Activated CD8-positive, alpha-beta memory T cell treated with anti-CD3 and anti-CD28 coated beads, Interleukin-2, amount 50 U/mL, for 48 hours (primary cell): ENCODE results near the gene LRFN2.

Experiments
- DNase-seq: peaks from one replicate; pipeline ENCODE4 v3.0.0-alpha.2; 2020

LRFN2 gene

GRCh38 chr6:40426346-40427066 lies 160.7 kb downstream of the LRFN2 start:
- DNase-seq: no peak

- no peak for DNase-seq
These were observed 161.8 kb downstream of the LRFN2 start for GRCh38 chr6:40425192-40425919.

- DNase-seq: no peak
These were observed 165.1 kb downstream of the LRFN2 start for GRCh38 chr6:40422046-40422445.

GRCh38 chr6:40419946-40420728 lies 167.0 kb downstream of the LRFN2 start:
- DNase-seq: no peak

GRCh38 chr6:40419377-40419776 lies 167.8 kb downstream of the LRFN2 start:
- no peak for DNase-seq

GRCh38 chr6:40417031-40417430 lies 170.1 kb downstream of the LRFN2 start:
- DNase-seq: no peak

GRCh38 chr6:40414617-40415016 lies 172.5 kb downstream of the LRFN2 start:
- DNase-seq: no peak

- DNase-seq: no peak
These were observed 173.9 kb downstream of the LRFN2 start for GRCh38 chr6:40413239-40413638.

GRCh38 chr6:40411881-40412280 lies 175.3 kb downstream of the LRFN2 start:
- DNase-seq: no peak

- no peak for DNase-seq
These were observed 176.3 kb downstream of the LRFN2 start for GRCh38 chr6:40410821-40411220.

GRCh38 chr6:40409716-40410397 lies 177.3 kb downstream of the LRFN2 start:
- no peak for DNase-seq

GRCh38 chr6:40408786-40409542 lies 178.2 kb downstream of the LRFN2 start:
- no peak for DNase-seq

GRCh38 chr6:40407239-40407638 lies 179.9 kb downstream of the LRFN2 start:
- no peak for DNase-seq

GRCh38 chr6:40406175-40406574 lies 181.0 kb downstream of the LRFN2 start:
- no peak for DNase-seq

- no peak for DNase-seq
These were observed 186.4 kb downstream of the LRFN2 start for GRCh38 chr6:40400738-40401137.

GRCh38 chr6:40399888-40400457 lies 187.2 kb downstream of the LRFN2 start:
- no peak for DNase-seq

GRCh38 chr6:40398810-40399477 lies 188.2 kb downstream of the LRFN2 start:
- DNase-seq: no peak

- DNase-seq: no peak
These were observed 189.0 kb downstream of the LRFN2 start for GRCh38 chr6:40398034-40398691.

GRCh38 chr6:40397287-40398033 lies 189.7 kb downstream of the LRFN2 start:
- no peak for DNase-seq

GRCh38 chr6:40395698-40396076 lies 191.5 kb downstream of the LRFN2 start:
- no peak for DNase-seq
